Measurements from ENCODE around the gene LY6G6F. TPM values are rescaled to one million over a fixed set of nuclear protein-coding genes. Genes with fewer than 3 reads are reported as not detected.

LY6G6F gene
- total and polyA plus RNA-seq, 2 of the 13 experiments (the other 11 are each of a cell fraction or from before 2014, with no cell fraction given), result not detected

DNA sequence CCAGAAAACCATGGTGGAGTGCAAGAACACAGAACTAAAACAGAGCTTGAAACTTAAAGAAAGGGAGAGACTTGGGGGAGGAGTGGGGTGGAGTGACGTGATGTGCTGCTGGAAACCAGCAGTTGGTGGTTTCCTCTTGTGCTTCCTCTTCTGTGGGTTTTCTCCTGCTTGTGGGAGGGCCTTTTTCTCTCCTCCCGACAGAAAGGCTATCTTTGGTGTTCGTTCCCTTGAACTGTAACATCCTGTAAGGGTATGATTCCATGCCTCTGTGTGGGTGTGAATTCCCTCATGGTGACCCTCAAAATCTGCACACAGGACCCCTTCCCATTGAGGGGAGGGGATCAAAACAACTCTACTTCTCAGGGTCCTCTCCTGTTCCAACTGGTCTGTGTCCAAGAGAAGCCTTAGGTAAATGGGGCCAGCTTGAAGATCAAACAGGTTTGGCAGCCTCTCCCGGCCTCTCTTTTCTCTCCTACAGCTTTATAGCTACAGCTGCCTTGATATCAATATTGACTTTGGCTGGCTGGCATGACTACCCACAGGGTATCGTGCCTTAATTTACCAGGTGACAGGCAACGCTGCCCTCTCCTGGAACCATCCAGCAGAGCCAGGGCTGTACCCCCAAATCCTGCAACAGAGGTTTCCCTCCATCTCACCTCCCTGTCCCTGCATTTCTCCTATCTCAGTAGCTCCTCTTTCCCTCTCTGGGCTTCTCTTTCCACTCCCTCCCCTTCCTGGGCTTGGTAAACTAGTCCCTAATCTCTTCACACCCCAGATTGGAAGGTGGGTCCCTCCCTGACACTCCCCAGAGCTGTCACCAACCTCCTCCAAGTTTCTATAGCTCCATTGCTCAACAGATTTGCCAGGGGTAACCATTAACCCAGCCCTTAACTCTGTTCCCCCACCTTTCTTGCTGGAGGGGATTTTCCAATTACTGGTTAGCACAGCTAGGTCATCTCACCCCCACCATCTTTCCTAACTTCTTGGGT, 31.6 kb downstream of the LY6G6F start (continued):
- TF ChIP-seq MAZ (IDR thresholded peaks at IDR 0.05; ENCODE audit: borderline replicate concordance, low read depth, low read length), result peak; percentile 34; the same call in 1 of the 2 replicates
- TF ChIP-seq MAZ (CRISPR knock-in tag; IDR thresholded peaks at IDR 0.05; ENCODE audit: low read depth), result peak; percentile 79
- TF ChIP-seq TARDBP (CRISPR knock-in tag; IDR thresholded peaks at IDR 0.05), result peak; percentile 89
- no peak for TF ChIP-seq CENPT (CRISPR knock-in tag; IDR thresholded peaks at IDR 0.05; ENCODE audit: low read depth)
- peak; percentile 62; the same call in 1 of the 2 replicates for TF ChIP-seq ZSCAN29 (CRISPR knock-in tag; conservative IDR thresholded peaks at IDR 0.05)
- peak; percentile 45 for TF ChIP-seq GATAD1 (CRISPR knock-in tag; IDR thresholded peaks at IDR 0.05)
- peak; percentile 55 for TF ChIP-seq ZNF317 (CRISPR knock-in tag; IDR thresholded peaks at IDR 0.05)
- TF ChIP-seq ZNF256 (CRISPR knock-in tag; conservative IDR thresholded peaks at IDR 0.05), result peak; percentile 87
- peak; percentile 58; the same call in 1 of the 2 replicates for TF ChIP-seq NR2C2 (CRISPR knock-in tag; IDR thresholded peaks at IDR 0.05; ENCODE audit: borderline replicate concordance)
- TF ChIP-seq ZFAT (CRISPR knock-in tag; conservative IDR thresholded peaks at IDR 0.05), result no peak
- no peak for TF ChIP-seq ZNF597 (CRISPR knock-in tag; IDR thresholded peaks at IDR 0.05)
- peak; percentile 40; the same call in 1 of the 2 replicates for TF ChIP-seq ARNT2 (CRISPR knock-in tag; IDR thresholded peaks at IDR 0.05; ENCODE audit: low read depth)
- TF ChIP-seq ZNF292 (CRISPR knock-in tag; IDR thresholded peaks at IDR 0.05; ENCODE audit: borderline replicate concordance, low read depth), result no peak; the same call in 1 of the 2 replicates
- peak; percentile 75 for TF ChIP-seq RBFOX2 (IDR thresholded peaks at IDR 0.05; ENCODE audit: low read depth, low read length)
- peak; percentile 78 for TF ChIP-seq ZNF772 (CRISPR knock-in tag; IDR thresholded peaks at IDR 0.05)
- TF ChIP-seq ZNF501 (CRISPR knock-in tag; IDR thresholded peaks at IDR 0.05), result peak; percentile 65; the same call in 1 of the 2 replicates
- TF ChIP-seq KMT2B (CRISPR knock-in tag; IDR thresholded peaks at IDR 0.05), result peak; percentile 39; the same call in 1 of the 2 replicates
- TF ChIP-seq ZNF768 (CRISPR knock-in tag; IDR thresholded peaks at IDR 0.05), result no peak
- peak; percentile 100 for TF ChIP-seq PITX1 (CRISPR knock-in tag; IDR thresholded peaks at IDR 0.05)
- TF ChIP-seq ZXDC (CRISPR knock-in tag; IDR thresholded peaks at IDR 0.05), result no peak
